HCT116 (cell line): ENCODE measurements around the gene OR6K2. TPM values are rescaled to one million over a fixed set of nuclear protein-coding genes. Genes with fewer than 3 reads are reported as not detected.

Source experiments
- ATAC-seq: fragments of 200-7000 bp; cut with Tn5 transposase; 2 replicates; pipeline ENCODE4 v1.9.1; 2020; ENCODE audit warnings: mild to moderate bottlenecking, moderate library complexity
- BruUV-seq: library from RNA; stranded (reverse); fragments of 400-500 nt; replicated peaks from 2 replicates; lab custom pipeline; 2021; lab: Mats Ljungman, UMichigan
- CTCF ChIA-PET: fragments of 300-600 bp; sonication (Branson Sonifier 250); formaldehyde crosslinking; loops from one replicate; lab custom pipeline; 2021; ENCODE audit warnings: antibody characterized with exemption; lab: Charles Lee
- POLR2A ChIA-PET: fragments of 300-600, 350-600 bp; sonication (Branson Sonifier 250); formaldehyde crosslinking; loops from one replicate; lab custom pipeline; 2021; ENCODE audit warnings: antibody characterized with exemption; lab: Charles Lee
- RAD21 ChIA-PET, 2 experiments: fragments of 300-600 bp; sonication (Branson Sonifier 250); formaldehyde crosslinking; loops; one replicate each; lab custom pipeline; 2023; ENCODE audit warnings: low total read pairs in 2 of 2; ENCODE audit not compliant: uncharacterized antibody in 2 of 2, unreplicated experiment in 2 of 2, low non-redundant PET in 1 of 2; lab: Charles Lee
- DNase-seq: peaks from one replicate; pipeline ENCODE4 v3.0.0-alpha.2; 2010; ENCODE audit warnings: low read depth, low spot score
- H2AFZ ChIP-seq: fragments of 200-600 bp; shearing (Covaris generic), sonication (generic); 2 replicates; pipeline ENCODE4 v1.6.1; 2017; ENCODE audit warnings: low read depth, mixed run types, mixed read lengths, antibody characterized with exemption, low read length; ENCODE audit not compliant: poor library complexity, severe bottlenecking
- H3K27ac ChIP-seq: 2 replicates; pipeline ENCODE4 v1.5.1; 2012; ENCODE audit warnings: low read depth, low read length
- H3K27me3 ChIP-seq: fragments of 200-600 bp; sonication (generic); 2 replicates; pipeline ENCODE4 v1.6.1; 2016; ENCODE audit warnings: mixed run types, low read length, mixed read lengths; ENCODE audit not compliant: insufficient read depth
- H3K36me3 ChIP-seq, 2 experiments: fragments of 200-500 bp in 1 of 2; fragments of 200-600 bp in 1 of 2; sonication (Bioruptor generic) in 1 of 2; sonication (generic) in 1 of 2; 2 replicates each; pipeline versions ENCODE4 v1.5.1 to v1.6.1; 2014 to 2016; ENCODE audit warnings: low read length in 2 of 2, inconsistent platforms in 1 of 2, mixed read lengths in 1 of 2, mixed run types in 1 of 2; ENCODE audit not compliant: insufficient read depth in 2 of 2, control insufficient read depth in 1 of 2
- H3K4me1 ChIP-seq, 2 experiments: fragments of 200-600 bp in 1 of 2; sonication (generic) in 1 of 2; 2 replicates each; pipeline versions ENCODE4 v1.5.1 to v1.6.1; 2012 to 2017; ENCODE audit warnings: low read length in 2 of 2, inconsistent platforms in 1 of 2, mild to moderate bottlenecking in 1 of 2, mixed read lengths in 1 of 2, mixed run types in 1 of 2, moderate library complexity in 1 of 2; ENCODE audit not compliant: insufficient read depth in 2 of 2, control insufficient read depth in 1 of 2
- H3K4me2 ChIP-seq: fragments of 200-600 bp; sonication (generic); 2 replicates; pipeline ENCODE4 v1.6.1; 2017; ENCODE audit warnings: mixed run types, low read length, mixed read lengths
- H3K4me3 ChIP-seq, 2 experiments: fragments of 200-600 bp in 1 of 2; sonication (generic) in 1 of 2; replicated peaks in 1 of 2; 2 replicates each; pipeline ENCODE4 v1.5.1; 2011 to 2016; ENCODE audit warnings: low read length in 2 of 2, control low read depth in 1 of 2, low read depth in 1 of 2, mild to moderate bottlenecking in 1 of 2, mixed read lengths in 1 of 2, mixed run types in 1 of 2
- H3K79me2 ChIP-seq: fragments of 200-600 bp; sonication (generic); 2 replicates; pipeline ENCODE4 v1.6.1; 2017; ENCODE audit warnings: mild to moderate bottlenecking, mixed run types, low read length, moderate library complexity, mixed read lengths; ENCODE audit not compliant: insufficient read depth
- H3K9ac ChIP-seq: fragments of 200-600 bp; sonication (generic); 2 replicates; pipeline ENCODE4 v1.6.1; 2016; ENCODE audit warnings: low read length, mixed read lengths
- H3K9me2 ChIP-seq: fragments of 200-600 bp; sonication (generic), shearing (Covaris generic); 2 replicates; pipeline ENCODE4 v1.6.1; 2017; ENCODE audit warnings: mixed run types, mild to moderate bottlenecking, moderate library complexity; ENCODE audit not compliant: insufficient read depth
- H3K9me3 ChIP-seq, 2 experiments: fragments of 200-500 bp in 1 of 2; fragments of 200-600 bp in 1 of 2; sonication (Bioruptor generic) in 1 of 2; sonication (generic) in 1 of 2; 2 replicates each; pipeline ENCODE4 v1.6.1; 2014 to 2017; ENCODE audit warnings: low read length in 2 of 2, mixed read lengths in 2 of 2, inconsistent platforms in 1 of 2, low read depth in 1 of 2, mild to moderate bottlenecking in 1 of 2, mixed run types in 1 of 2, moderate library complexity in 1 of 2; ENCODE audit not compliant: control insufficient read depth in 1 of 2, insufficient read depth in 1 of 2
- H4K20me1 ChIP-seq: fragments of 200-600 bp; sonication (generic), shearing (Covaris generic); 2 replicates; pipeline ENCODE4 v1.6.1; 2017; ENCODE audit warnings: mixed run types, mild to moderate bottlenecking, moderate library complexity; ENCODE audit not compliant: insufficient read depth
- CBX3 ChIP-seq: IDR thresholded peaks from 2 replicates; pipeline ENCODE4 v1.6.1; 2012; ENCODE audit warnings: low read depth
- EGR1 ChIP-seq: IDR thresholded peaks from 2 replicates; pipeline ENCODE4 v1.6.1; 2012; ENCODE audit warnings: low read depth
- ELF1 ChIP-seq: IDR thresholded peaks from 2 replicates; pipeline ENCODE4 v1.6.1; 2012; ENCODE audit warnings: low read depth, borderline replicate concordance
- EZH2 ChIP-seq: fragments of 200-600 bp; sonication (generic); IDR thresholded peaks from 2 replicates; pipeline ENCODE4 v1.6.1; 2017; ENCODE audit warnings: antibody characterized with exemption, mixed run types
- FOSL1 ChIP-seq: IDR thresholded peaks from 2 replicates; pipeline ENCODE4 v1.6.1; 2012; ENCODE audit warnings: low read depth
- POLR2A ChIP-seq: IDR thresholded peaks from 2 replicates; pipeline ENCODE4 v1.7.0; 2011; ENCODE audit warnings: borderline replicate concordance; ENCODE audit not compliant: insufficient read depth, insufficient read length; ENCODE audit errors: extremely low read depth
- RAD21 ChIP-seq: IDR thresholded peaks from 2 replicates; pipeline ENCODE4 v1.6.1; 2012; ENCODE audit warnings: low read depth, mild to moderate bottlenecking
- SIN3A ChIP-seq: IDR thresholded peaks from 2 replicates; pipeline ENCODE4 v1.6.1; 2012; ENCODE audit warnings: low read depth
- SP1 ChIP-seq: IDR thresholded peaks from 2 replicates; pipeline ENCODE4 v1.6.1; 2012; ENCODE audit warnings: low read depth
- SRF ChIP-seq: IDR thresholded peaks from 2 replicates; pipeline ENCODE4 v1.6.1; 2012; ENCODE audit warnings: low read depth
- YY1 ChIP-seq: IDR thresholded peaks from 2 replicates; pipeline ENCODE4 v1.6.1; 2011; ENCODE audit warnings: low read length, low read depth, moderate library complexity, mild to moderate bottlenecking; ENCODE audit not compliant: insufficient replicate concordance; ENCODE audit errors: extremely low read depth
- intact Hi-C: fragments of 100-400 bp; cut with micrococcal nuclease; formaldehyde crosslinking; loops from 2 replicates; pipeline ENCODE4 v1.10.0; 2022
- total RNA-seq: library from RNA; stranded (reverse); gene quantifications from one replicate; pipeline ENCODE4 v1.2.1, GENCODE V29; 2021; ENCODE audit not compliant: unreplicated experiment
- TF ChIP-seq, protein P1 (sequence below), 3 experiments: fragments of 200-600 bp in 1 of 3; sonication (generic) in 1 of 3; IDR thresholded peaks in 2 of 3; conservative IDR thresholded peaks in 1 of 3; 2 replicates each; pipeline ENCODE4 v1.5.1; 2012 to 2017; ENCODE audit warnings: low read depth in 2 of 3, low read length in 2 of 3, antibody characterized with exemption in 1 of 3, borderline replicate concordance in 1 of 3, control low read depth in 1 of 3, mild to moderate bottlenecking in 1 of 3, mixed read lengths in 1 of 3, mixed run types in 1 of 3, moderate library complexity in 1 of 3; ENCODE audit not compliant: insufficient read depth in 1 of 3

OR6K2 gene
- total RNA-seq, 1 experiment from 2014 or later: not detected

DNA sequence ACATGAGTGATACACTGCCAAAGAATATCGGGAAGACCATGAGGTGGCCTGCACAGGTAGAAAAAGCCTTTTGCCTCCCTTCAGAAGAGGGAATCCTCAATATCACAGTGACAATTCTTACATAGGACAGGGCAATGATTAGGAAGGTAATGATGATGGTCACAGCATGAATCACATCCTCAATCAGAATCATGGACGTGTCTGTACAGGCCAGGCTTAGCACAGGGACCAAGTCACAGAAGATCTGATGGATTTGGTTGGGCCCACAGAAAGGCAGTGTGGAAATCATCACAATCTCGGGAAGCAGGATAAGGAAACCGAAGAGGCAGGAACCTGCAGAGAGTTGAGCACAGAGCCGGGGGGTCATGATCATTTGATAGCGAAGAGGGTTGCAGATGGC is 16.9 kb upstream of the OR6K2 start:
- no peaks in the 10 kb centered on the region for H3K4me1 ChIP-seq
- no TSS peak for BruUV-seq
- no peak overlapping the region for H2AFZ ChIP-seq
- ChIA-PET CTCF (no interaction called here), RAD21 (no interaction called here), POLR2A (no interaction called here)
- no peak overlapping the region for H3K9ac ChIP-seq
- no peak overlapping the region for H3K4me3 ChIP-seq
- no peaks in the 10 kb centered on the region for H3K36me3 ChIP-seq
- H4K20me1 ChIP-seq: no peaks in the 10 kb centered on the region; the same call in 1 of the 2 replicates
- intact Hi-C loops: no loop called here
- H3K79me2 ChIP-seq: no peaks in the 10 kb centered on the region
- H3K9me2 ChIP-seq: no peaks in the 10 kb centered on the region
- no peak for ATAC-seq
- TF ChIP-seq SIN3A (no peak), YY1 (no peak), ELF1 (no peak), SRF (no peak), SP1 (no peak), POLR2A (no peak), EZH2 (no peak), FOSL1 (no peak), RAD21 (no peak), CBX3 (no peak), EGR1 (no peak)
- TF ChIP-seq, protein P1, sequence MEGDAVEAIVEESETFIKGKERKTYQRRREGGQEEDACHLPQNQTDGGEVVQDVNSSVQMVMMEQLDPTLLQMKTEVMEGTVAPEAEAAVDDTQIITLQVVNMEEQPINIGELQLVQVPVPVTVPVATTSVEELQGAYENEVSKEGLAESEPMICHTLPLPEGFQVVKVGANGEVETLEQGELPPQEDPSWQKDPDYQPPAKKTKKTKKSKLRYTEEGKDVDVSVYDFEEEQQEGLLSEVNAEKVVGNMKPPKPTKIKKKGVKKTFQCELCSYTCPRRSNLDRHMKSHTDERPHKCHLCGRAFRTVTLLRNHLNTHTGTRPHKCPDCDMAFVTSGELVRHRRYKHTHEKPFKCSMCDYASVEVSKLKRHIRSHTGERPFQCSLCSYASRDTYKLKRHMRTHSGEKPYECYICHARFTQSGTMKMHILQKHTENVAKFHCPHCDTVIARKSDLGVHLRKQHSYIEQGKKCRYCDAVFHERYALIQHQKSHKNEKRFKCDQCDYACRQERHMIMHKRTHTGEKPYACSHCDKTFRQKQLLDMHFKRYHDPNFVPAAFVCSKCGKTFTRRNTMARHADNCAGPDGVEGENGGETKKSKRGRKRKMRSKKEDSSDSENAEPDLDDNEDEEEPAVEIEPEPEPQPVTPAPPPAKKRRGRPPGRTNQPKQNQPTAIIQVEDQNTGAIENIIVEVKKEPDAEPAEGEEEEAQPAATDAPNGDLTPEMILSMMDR (IDR thresholded peaks at IDR 0.05 in 2 of 3, conservative IDR thresholded peaks at IDR 0.05 in 1 of 3; ENCODE audit: borderline replicate concordance in 1 of 3, insufficient read depth in 1 of 3, low read depth in 2 of 3, low read length in 2 of 3): no peak
- DNase-seq: no peak
- no peak overlapping the region for H3K27ac ChIP-seq
- H3K27me3 ChIP-seq: no peaks in the 10 kb centered on the region
- no peak overlapping the region for H3K4me2 ChIP-seq
- peaks cover 0 to 3% of the 10 kb centered on the region in 2 experiments; a peak in 1 of 4 replicates for H3K9me3 ChIP-seq
